ENCODE data around the gene FSHB. TPM values are rescaled to one million over a fixed set of nuclear protein-coding genes. Genes with fewer than 3 reads are reported as not detected.
"Not testable (repeated sequence)": the region's sequence is repeated elsewhere in the genome, so short reads cannot be mapped to it uniquely, and the experiment has no call there.

The FSHB gene
- total RNA-seq, 1 experiment from 2014 or later, result not detected

GRCh38 chr11:30261821-30262220 lies 31.0 kb downstream of the FSHB start:
- Histone ChIP-seq H3K27ac (ENCODE audit: low read length) (no peak overlapping the region), H3K27me3 (ENCODE audit: control insufficient read depth, insufficient read depth, low read length) (no peaks in the 10 kb centered on the region), H3K4me3 (ENCODE audit: low read depth in 2 of 2, low read length in 2 of 2) (no peak overlapping the region), H3K36me3 (ENCODE audit: control insufficient read depth, insufficient read depth, low read length) (no peaks in the 10 kb centered on the region), H3K9me3 (ENCODE audit: control insufficient read depth, insufficient read depth, low read depth, low read length) (no peaks in the 10 kb centered on the region), H3K4me1 (ENCODE audit: control insufficient read depth, insufficient read depth, low read length) (no peaks in the 10 kb centered on the region)
- in situ Hi-C loops (cut with HindIII; ENCODE audit: low pct_unique_long_range_greater_than_20kb, low sequenced_read_pairs), result no loop called here
- ChIA-PET CTCF (no interaction called here), POLR2A (no interaction called here)
- ATAC-seq, result no peak
- TF ChIP-seq CTCF (IDR thresholded peaks at IDR 0.05) (no peak), SIN3A (IDR thresholded peaks at IDR 0.05; ENCODE audit: borderline replicate concordance, insufficient read depth, low read depth, low read length) (no peak)
- no peak for DNase-seq (ENCODE audit: low read depth, low spot score)
- intact Hi-C loops (cut with micrococcal nuclease; ENCODE audit: unreplicated experiment), result no loop called here
- no TSS peak for BruUV-seq (replicated peaks)

GRCh38 chr11:30268638-30269037 lies 37.8 kb downstream of the FSHB start:
- H3K27me3 ChIP-seq (ENCODE audit: control insufficient read depth, insufficient read depth, low read length); DNase-seq (ENCODE audit: low read depth, low spot score); intact Hi-C loops (cut with micrococcal nuclease; ENCODE audit: unreplicated experiment); H3K4me1 ChIP-seq (ENCODE audit: control insufficient read depth, insufficient read depth, low read length); in situ Hi-C loops (cut with HindIII; ENCODE audit: low pct_unique_long_range_greater_than_20kb, low sequenced_read_pairs); H3K4me3 ChIP-seq (ENCODE audit: low read depth in 2 of 2, low read length in 2 of 2); H3K36me3 ChIP-seq (ENCODE audit: control insufficient read depth, insufficient read depth, low read length); BruUV-seq (replicated peaks); H3K27ac ChIP-seq (ENCODE audit: low read length); H3K9me3 ChIP-seq (ENCODE audit: control insufficient read depth, insufficient read depth, low read depth, low read length); ATAC-seq; CTCF ChIA-PET; POLR2A ChIA-PET: not testable (repeated sequence)

- intact Hi-C loops (cut with micrococcal nuclease; ENCODE audit: unreplicated experiment) (no loop called here), in situ Hi-C loops (cut with HindIII; ENCODE audit: low pct_unique_long_range_greater_than_20kb, low sequenced_read_pairs) (no loop called here)
- no peaks in the 10 kb centered on the region for H3K4me1 ChIP-seq (ENCODE audit: control insufficient read depth, insufficient read depth, low read length)
- no peak for DNase-seq (ENCODE audit: low read depth, low spot score)
- H3K27me3 ChIP-seq (ENCODE audit: control insufficient read depth, insufficient read depth, low read length), result no peaks in the 10 kb centered on the region
- ChIA-PET POLR2A (no interaction called here), CTCF (no interaction called here)
- TF ChIP-seq SIN3A (IDR thresholded peaks at IDR 0.05; ENCODE audit: borderline replicate concordance, insufficient read depth, low read depth, low read length) (no peak), CTCF (IDR thresholded peaks at IDR 0.05) (no peak), REST (IDR thresholded peaks at IDR 0.05; ENCODE audit: insufficient read depth in 1 of 2, low read depth in 2 of 2, low read length in 1 of 2) (no peak), TCF7L2 (IDR thresholded peaks at IDR 0.05; ENCODE audit: low read depth, low read length) (no peak), POLR2AphosphoS5 (IDR thresholded peaks at IDR 0.05; ENCODE audit: low read depth, low read length) (no peak)
- no peak for ATAC-seq
- no peak overlapping the region for H3K27ac ChIP-seq (ENCODE audit: low read length)
- no peaks in the 10 kb centered on the region for H3K36me3 ChIP-seq (ENCODE audit: control insufficient read depth, insufficient read depth, low read length)
- no peaks in the 10 kb centered on the region for H3K9me3 ChIP-seq (ENCODE audit: control insufficient read depth, insufficient read depth, low read depth, low read length)
- no TSS peak for BruUV-seq (replicated peaks)
- H3K4me3 ChIP-seq (ENCODE audit: low read depth in 2 of 2, low read length in 2 of 2), result no peak overlapping the region
Observed at GRCh38 chr11:30270671-30271070, 39.9 kb downstream of the FSHB start.

Measured in Panc1 (cell line).